Smooth muscle cell of the brain vasculature (primary cell): ENCODE measurements around the gene SIL1.
"Not testable (repeated sequence)": the region's sequence is repeated elsewhere in the genome, so short reads cannot be mapped to it uniquely, and the experiment has no call there.

ENCODE experiments used
- DNase-seq: peaks from one replicate; pipeline ENCODE4 v3.0.0-alpha.2; 2012; ENCODE audit warnings: low read depth, low spot score

The SIL1 gene

DNA sequence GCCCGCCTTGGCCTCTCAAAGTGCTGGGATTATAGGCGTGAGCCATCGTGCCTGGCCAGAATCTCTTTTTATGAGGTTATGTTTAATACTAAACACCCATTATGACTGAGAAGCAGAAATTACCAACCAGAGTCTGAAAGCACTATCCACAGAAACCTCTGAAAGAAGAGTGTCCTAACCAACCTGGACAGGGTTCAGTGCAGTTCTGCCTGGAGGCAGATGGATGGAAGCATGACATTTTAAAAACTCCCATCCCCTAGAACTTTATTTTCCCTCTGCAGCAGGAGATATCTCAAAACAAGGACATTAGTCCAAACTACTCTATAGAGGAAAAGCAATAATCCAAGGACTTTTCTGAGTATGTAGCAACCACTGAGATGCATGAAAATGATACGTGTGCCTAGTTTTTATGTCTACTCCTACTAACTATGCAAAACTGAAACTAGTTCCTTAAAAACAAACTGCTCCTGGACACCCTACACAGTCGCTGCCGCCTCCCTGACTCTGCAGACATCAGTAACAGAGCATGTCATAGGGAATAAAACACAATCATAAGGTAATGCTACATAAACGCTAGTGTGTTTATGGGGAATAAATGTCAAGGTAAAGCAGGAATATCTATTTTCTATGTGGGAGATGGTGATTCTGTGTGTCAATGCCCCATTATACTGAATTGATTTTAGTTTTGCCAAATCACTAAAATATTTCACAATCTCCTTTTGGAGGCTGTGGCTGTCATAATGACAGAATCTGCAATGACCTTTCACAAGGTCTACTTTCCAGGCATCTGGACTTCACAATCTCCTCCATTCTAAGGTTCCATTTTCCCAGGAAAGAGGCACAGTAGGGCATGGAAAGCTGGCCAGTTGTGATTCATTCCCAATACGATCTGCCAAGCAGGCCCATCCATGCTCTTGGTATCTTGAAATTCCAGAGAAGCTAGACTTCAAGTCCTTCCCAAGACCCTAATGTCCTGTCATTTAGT is 122.8 kb downstream of the SIL1 start:
- no peak for DNase-seq

DNA sequence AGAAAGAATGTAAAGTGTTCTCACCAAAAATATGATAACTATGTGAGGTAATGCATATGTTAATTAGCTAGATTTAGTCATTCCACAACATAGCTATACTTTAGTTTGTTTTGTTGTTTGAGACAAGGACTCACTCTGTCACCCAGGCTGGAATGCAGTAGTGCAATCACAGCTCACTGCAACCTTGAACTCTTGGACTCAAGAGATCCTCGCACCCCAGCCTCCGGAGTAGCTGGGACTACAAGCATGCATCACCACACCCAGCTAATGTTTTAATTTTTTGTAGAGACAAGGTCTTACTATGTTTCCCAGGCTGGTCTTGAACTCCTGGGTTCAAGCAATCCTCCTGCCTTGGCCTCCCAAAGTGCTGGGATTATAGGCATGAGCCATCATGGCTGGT is 124.2 kb downstream of the SIL1 start:
- DNase-seq, result not testable (repeated sequence)

DNA sequence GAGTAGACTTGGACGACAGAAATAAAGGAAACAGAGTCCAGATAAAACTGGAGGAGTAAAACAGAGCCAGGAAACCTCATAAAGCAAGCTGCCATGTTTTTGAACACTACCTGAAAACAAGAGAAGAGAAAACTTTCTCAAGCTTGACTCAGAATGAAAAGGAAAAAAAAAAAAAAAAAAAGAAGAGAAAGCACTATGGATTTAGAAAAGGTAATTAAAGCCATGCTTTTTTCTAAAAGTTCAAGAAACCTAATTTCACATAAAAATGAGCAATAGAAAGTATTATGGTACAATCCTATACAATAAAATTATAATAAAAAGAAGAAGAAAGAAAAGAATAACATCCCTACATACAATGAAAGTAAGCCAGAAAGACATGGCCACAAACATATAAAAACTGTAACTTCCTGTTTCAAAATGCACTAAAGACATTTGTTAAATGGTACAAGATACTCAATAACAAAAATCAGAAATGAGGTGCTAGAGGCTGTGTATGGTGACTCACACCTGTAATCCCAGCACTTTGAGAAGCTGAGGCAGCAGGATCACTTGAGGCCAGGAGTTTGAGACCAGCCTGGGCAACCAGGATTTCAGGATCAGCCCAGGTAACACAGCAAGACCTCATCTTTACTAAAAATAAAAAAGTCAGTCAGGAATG is 129.5 kb downstream of the SIL1 start:
- no peak for DNase-seq

DNA sequence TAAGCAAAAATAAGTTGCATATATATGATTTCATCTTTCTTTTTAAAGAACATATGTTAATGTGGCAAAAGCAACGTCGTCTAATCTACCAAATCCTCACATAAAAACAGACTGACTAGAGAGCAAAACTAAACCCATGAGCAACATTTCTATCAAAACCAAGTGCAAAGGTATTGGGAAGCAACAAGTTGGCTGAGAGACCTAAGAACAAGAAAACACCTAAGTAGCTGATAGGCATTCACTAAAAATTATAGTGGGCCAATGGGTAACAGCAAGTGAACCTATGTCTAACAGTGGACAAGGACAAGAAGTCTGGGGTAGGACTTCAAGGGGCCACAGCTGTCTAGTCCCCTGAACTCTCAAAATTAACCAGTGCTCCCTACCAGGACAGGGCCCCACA is 130.1 kb downstream of the SIL1 start:
- no peak for DNase-seq

DNA sequence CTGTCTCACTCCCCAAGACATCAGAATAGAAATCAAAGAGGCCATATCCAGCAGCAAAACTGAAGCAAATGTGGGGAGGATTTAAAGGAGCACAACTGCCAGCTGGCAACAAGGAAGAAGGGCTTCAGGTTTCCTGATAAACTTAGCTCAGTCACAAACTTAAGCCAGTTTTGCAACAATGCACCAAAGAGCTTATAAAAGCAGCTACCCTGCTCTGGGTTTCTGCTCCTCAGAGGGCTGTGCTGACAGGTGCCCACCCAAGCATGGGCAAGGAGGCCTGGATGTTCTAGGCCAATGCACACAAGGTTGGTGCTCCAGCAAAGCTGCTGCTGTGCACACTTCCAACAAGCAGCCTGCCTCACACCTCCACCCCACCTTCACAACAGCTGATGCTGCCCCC is 132.9 kb downstream of the SIL1 start:
- no peak for DNase-seq

DNA sequence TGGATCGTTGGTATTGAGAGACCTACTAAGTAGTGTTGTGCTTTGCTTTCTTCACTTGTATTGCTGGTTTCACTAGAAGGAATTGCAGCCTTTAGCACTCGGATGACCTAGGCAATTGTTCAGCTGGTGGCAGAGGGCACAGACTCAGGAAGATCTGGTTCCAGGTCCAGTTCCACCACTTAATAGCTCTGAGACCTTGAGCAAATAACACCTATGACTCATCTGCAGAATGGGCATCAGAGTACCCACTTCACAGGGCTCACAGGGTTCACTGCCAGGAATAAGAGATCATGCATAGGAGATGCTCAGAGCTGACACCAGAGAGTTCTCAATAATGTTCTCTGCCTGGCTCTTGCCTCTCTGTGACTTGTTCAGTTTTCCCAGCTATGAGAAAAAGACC is 133.6 kb downstream of the SIL1 start:
- DNase-seq, result no peak

DNA sequence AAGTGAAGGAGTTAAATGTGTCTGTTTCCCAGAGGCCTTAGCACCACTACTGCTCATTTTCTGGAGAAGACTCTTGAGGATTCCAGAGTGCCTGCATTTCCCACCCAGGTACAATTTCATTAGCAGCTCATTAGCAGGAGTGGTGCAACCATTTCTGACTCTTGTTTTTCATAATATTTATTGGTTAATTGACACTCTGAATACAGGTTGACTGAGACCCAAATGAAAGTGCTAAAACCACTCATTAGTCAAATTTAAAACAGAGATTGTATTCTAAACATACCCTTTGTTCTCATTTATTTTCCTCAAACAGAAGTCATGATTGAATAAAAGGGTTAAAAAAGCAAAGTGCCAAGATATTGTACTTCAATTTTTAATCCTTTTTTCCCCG is 134.5 kb downstream of the SIL1 start:
- DNase-seq, result no peak

DNA sequence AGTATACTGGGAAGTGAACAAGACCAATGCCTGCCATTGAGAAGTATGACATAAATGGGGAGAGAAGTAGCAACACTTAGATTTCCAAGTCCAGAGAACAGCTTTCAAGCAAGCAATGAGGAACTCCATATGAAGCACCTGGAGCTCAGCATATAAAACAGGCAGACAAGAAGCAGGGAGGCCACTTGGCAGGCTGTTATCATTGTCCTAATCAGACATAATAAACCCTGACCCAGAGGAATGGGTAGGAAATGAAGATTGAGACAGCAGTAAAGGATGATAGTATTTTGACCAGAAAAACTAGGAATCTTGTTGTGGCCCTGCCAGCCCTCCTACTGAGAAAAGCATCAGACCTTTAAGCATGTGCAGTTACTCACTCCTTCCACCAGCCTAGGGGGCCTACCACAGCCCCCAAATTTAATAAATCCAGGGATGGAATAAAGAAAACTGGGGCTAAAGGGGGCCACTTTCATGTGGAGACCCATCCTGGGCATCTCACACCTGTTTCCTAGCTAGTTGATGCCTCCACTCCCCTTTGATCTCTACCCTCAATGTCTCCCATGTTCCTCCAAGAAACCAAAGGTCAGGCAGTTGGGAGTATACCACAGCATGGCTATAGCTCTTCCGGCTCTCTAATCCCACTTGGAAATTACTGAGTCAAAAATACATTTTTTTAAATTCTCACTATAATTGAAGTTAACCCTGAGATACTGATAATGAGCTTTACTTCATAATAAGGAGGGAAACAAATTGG is 135.1 kb downstream of the SIL1 start:
- no peak for DNase-seq

DNA sequence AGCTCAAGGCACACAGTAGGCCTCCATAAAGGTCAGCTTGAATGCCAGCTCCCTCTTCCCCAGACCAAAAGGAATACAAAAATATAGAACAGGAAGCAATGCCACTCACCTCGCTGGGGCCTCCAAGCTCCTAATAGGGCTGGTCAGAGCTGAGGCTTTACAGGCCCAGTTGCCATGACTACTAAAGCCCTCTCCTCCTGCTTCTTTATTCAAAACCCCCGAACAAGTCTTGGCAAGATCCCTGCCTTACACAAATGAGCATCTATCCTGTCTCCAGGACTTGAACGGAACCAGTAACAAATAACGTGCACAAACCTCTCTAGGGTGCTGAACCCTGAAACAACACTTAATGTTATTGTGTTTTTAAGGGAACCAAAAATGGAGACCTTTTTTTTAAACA is 136.3 kb downstream of the SIL1 start:
- DNase-seq, result no peak

DNA sequence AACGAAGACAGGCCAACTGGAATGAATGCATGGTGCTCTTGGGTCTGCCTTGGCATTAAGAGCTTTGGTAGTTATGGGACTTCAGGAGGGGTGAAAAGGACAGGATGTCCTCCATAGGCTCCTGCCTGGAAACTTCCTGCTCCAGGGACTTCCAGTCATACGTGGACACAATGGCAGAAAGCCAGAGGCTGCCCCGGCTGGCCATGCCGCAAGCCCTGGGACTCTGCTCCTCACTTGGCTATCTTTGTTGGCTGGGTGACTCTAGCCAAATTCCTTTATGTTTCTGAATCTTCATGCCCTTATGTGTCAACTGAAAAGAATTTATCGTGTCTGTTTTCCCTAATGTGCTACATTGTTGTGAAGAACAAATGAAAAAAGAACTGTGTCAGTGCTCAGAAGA is 136.9 kb downstream of the SIL1 start:
- no peak for DNase-seq

DNA sequence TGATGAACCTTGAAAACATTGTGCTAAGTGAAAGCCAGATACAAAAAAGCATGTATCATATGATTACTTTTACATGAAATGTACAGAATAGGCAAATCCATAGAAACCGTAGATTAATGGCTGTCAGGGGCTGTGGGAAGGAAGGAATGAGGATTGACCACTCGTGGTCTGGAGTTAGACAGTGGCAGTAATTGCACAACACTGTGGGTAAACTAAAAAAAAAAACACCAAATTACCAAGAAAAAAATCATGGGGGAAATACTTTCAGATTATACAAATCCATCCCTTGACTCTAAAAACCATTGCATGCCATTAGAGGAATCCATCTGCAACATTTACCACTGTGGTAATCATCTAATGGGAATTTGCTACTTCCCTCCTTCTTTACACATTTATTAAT is 140.0 kb downstream of the SIL1 start:
- DNase-seq, result no peak

DNA sequence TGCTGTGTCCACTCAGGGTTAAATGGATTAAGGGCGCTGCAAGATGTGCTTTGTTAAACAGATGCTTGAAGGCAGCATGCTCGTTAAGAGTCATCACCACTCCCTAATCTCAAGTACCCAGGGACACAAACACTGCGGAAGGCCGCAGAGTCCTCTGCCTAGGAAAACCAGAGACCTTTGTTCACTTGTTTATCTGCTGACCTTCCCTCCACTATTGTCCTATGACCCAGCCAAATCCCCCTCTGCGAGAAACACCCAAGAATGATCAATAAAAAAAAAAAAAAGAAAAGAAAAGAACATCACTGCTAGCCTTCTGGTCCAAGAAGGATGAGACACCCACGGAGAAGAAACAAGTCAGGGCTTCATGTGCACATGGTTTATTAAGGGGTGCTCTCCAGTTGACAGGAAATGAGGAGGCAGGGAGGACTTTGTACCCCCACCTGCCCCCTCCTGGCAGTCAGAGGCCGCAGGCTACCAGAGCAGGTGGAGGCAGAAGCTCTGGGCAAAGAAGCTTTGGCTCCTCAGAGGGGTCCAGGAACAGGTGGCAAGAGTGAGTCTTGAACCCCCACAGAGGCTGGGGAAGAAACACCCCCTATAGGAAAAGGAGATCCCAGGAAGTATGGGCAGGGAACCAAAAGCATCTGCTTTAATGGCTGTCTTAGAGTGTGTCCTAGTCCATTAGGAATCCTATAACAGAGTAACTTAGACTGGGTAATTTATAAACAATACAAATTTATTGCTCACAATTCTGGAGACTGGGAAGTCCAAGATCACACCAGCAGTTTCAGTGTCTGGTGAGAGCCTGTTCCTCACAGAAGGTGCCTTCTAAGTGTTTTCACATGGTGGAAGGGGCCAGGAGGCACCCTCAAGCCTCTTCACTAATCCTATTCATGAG is 140.9 kb downstream of the SIL1 start:
- not testable (repeated sequence) for DNase-seq

DNA sequence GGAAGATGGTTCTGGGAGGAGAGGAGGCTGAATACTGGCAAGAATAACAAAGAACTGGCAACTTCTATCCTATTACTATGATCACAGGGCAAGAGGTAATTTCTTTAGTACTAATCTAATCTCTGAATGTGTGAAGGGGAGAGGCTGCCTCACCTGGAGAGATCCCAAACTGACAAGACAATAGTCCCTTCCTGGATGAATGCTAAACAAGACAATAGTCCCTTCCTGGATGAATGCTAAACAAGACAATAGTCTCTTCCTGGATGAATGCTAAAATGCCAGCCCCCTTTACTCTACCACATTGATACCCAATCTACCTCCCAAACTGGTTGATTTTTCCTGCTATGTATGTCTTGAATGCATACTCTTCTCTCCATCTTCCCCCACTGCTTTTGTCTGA is 145.2 kb downstream of the SIL1 start:
- DNase-seq, result no peak

DNA sequence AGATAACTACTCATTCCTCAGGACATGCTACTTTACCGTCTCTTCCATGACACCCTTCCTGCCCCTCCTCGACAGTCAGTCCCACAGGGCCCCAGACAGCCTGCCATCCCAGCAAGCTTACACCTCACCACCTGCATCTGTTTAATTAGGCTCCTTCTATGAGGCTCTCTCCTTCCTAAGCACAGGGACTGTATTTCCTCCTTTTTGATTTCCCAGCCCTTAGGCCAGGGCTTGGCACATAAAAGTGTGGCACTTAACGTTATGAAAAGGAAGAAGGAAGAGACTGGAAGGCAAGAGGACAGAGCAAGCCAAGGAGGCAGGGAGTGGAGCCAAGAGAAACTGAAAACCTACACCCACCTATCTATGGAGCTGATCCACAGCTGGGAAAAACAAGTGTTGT is 146.8 kb downstream of the SIL1 start:
- no peak for DNase-seq

DNA sequence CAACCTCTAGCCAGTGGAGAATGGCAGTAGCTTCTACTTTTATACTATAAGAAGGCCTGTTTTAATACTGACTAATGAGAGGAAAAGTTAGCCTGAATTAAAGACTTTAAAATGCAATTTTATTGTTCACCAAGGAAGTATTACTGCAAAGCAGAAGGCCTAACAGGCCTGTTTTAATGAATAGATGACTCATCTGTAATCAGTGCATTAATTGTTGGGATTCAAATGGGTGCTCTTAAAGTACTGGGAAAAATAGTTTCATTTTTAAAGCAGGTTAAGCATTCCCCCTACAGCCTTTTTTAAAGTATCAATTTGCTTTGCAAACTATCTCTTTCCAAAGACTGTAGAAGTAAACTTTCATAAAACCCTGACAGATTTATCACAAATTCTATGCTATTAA is 147.7 kb downstream of the SIL1 start:
- no peak for DNase-seq

DNA sequence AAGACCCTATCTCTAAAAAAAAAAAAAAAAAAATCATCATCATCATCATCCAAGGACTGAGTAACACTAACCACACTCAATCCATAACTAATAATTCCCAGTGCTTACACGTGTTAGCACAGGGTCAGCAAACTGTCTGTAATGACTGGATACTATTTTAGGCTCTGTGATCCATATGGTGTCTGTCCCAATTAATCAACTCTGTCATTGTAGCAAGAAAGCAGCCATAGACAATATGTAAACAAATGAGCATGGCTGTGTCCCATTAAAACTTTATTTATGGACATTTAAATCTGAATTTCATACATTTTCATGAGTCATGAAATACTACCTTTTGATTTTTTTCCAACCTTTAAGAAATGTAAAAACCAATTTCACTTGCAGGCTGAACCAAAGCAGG is 148.4 kb downstream of the SIL1 start:
- DNase-seq, result no peak

DNA sequence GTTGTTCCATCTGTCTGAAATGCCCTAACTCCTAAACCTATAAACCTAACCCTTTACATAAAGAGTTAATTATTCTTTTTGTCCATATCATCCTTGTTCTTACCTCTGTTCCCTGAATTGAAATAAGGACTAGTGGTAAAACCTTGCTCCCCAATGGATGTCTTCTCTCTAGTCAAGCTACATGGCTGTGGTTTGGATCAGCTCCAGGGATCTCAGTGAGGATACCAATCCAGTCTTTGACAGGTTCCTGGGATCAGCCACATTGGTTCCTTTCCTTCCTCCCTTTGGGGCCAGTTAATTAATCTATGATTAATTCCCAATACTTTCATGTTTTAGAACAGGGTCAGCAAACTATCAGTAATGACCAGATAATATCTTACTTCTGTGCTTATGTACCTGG is 151.6 kb downstream of the SIL1 start:
- no peak for DNase-seq

DNA sequence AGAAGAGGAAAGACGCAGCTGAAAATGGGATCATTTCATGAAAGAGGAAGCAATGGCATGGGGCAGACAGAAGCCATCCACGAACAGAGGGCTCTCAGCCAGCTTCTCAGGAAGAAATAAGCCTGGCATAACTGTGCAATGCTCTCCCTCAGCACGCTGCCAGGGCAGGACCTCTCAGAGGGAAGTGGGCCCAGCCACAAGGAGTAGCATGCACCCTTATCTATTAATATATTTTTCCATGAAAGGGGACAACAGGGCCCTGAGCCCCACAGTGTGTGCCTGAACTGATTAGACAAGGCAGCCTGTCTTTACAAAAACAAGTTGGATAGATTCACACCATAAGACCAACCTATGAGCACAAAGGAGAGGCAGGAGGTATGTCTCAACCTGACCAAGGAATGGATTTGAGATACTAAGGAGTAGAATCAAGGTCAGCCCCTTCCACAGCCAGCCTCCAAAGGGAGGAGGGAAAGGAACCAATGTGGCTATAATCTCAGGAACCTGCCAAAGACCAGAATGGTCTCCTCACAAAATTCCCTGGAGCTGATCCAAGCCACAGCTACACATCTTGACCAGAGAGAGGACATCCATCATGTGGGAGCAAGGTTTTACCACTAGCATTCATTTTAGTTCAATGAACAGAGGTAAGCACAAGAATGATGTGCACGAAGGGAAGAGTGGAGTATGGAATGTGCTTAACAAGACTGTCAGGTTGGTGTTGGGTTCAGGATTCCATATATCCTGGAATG is 154.8 kb downstream of the SIL1 start:
- DNase-seq, result no peak

DNA sequence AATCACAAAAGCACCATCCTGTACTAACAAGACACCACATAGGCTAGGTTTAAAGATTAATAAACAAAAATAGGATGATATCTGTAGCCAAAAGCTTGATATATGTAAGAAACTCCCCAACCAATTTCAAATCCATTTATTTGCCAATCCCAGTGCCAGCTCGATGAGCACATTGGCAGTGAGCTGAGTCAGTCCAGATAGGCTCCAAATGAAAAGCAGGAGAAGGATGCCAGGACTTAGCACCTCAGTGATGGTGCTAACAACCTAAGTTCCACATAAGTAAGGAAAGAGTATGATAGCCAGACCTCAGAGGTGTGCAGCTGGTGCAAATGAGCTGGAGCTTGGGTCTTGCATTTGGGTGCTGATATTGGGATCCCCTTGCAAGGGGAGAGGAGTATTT is 158.1 kb downstream of the SIL1 start:
- no peak for DNase-seq

DNA sequence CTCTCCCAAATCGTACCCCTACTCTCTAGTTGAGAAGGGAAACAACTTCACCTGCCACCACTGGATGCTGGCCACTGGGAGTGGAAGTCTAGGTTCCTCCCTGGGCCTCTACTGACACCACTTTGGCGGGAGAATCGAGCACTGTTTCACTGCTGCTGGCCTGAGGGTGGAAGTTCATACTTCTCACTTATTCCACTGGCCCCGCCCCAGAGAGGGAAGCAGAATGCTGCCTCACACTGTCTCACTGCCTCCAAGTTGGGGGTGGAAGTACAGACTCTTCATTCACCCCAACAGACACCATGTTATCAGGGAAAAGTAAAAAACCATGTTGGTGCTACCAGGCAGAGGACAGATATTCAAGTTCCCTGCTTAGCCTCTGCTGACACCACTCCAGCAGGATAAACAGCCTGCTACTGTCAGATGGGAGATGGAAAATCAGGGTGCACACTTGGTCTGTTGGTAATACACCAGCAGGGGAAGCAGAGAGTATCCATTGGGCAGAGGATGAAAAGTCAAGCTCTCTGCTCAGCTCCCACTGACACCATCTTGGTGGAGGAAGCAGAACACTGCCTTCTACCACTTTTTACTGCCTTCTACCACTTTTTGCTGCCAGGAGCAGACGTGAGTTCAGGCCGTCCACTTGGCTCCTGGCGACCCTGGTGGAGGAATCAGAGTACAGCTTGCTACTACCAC is 159.4 kb downstream of the SIL1 start:
- no peak for DNase-seq
